GM19035 (cell line): ENCODE results near the gene MAP3K5.
"Not testable (repeated sequence)": the region's sequence is repeated elsewhere in the genome, so short reads cannot be mapped to it uniquely, and the experiment has no call there.

ENCODE experiments used
- ATAC-seq: cut with Tn5 transposase; IDR thresholded peaks from one replicate; pipeline ENCODE4 v1.9.1; 2021; ENCODE audit not compliant: unreplicated experiment

MAP3K5 gene, protein sequence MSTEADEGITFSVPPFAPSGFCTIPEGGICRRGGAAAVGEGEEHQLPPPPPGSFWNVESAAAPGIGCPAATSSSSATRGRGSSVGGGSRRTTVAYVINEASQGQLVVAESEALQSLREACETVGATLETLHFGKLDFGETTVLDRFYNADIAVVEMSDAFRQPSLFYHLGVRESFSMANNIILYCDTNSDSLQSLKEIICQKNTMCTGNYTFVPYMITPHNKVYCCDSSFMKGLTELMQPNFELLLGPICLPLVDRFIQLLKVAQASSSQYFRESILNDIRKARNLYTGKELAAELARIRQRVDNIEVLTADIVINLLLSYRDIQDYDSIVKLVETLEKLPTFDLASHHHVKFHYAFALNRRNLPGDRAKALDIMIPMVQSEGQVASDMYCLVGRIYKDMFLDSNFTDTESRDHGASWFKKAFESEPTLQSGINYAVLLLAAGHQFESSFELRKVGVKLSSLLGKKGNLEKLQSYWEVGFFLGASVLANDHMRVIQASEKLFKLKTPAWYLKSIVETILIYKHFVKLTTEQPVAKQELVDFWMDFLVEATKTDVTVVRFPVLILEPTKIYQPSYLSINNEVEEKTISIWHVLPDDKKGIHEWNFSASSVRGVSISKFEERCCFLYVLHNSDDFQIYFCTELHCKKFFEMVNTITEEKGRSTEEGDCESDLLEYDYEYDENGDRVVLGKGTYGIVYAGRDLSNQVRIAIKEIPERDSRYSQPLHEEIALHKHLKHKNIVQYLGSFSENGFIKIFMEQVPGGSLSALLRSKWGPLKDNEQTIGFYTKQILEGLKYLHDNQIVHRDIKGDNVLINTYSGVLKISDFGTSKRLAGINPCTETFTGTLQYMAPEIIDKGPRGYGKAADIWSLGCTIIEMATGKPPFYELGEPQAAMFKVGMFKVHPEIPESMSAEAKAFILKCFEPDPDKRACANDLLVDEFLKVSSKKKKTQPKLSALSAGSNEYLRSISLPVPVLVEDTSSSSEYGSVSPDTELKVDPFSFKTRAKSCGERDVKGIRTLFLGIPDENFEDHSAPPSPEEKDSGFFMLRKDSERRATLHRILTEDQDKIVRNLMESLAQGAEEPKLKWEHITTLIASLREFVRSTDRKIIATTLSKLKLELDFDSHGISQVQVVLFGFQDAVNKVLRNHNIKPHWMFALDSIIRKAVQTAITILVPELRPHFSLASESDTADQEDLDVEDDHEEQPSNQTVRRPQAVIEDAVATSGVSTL (N-terminal part only)

DNA sequence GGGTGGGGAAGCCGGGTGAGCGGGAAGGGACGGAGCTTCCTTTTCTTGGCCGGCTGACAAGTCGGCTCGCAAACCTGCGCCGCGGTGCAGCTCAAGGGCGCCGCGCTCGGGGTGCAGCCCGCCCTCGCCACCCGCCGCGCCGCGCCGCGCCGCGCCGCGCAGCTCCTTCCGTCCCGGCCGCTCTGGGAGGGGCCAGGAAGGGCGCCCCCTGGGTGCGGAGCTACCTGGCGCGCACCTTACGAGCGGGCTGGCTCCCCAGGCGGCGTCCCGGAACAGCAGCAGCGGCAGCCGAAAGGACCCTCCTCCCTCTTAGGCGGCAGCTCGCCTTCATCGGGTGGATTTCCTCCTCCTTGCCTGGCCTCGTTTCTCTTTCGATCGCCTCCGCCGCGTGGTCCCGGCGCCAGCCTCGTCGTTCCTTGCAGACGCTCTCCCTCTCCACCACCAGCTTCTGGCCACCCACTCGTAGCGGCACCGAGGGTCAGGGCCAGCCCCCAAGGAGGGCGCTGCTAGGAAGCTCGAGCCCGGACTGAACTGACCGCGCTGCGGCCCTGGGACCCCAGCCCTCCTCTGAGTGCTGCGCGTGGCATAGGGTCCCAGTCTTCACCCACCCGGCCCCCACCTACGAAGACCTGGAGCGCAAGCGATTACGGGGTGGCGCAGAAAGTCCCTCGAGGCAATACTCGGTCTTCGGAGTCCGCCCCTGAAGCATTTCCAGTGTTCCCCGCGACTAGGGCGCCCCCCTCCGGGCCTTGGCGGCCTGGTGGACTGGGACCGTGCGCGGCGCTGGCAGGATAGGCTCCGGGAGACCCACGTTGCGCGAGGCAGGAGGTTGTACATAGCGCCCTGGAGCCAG is at the start of gene MAP3K5:
Gene MAP3K5 (minus strand): TSS at position 68 of the 853 bp plus-strand sequence. CDS start 320 bp downstream, outside the sequence.
- peak; percentile 61 for ATAC-seq

DNA sequence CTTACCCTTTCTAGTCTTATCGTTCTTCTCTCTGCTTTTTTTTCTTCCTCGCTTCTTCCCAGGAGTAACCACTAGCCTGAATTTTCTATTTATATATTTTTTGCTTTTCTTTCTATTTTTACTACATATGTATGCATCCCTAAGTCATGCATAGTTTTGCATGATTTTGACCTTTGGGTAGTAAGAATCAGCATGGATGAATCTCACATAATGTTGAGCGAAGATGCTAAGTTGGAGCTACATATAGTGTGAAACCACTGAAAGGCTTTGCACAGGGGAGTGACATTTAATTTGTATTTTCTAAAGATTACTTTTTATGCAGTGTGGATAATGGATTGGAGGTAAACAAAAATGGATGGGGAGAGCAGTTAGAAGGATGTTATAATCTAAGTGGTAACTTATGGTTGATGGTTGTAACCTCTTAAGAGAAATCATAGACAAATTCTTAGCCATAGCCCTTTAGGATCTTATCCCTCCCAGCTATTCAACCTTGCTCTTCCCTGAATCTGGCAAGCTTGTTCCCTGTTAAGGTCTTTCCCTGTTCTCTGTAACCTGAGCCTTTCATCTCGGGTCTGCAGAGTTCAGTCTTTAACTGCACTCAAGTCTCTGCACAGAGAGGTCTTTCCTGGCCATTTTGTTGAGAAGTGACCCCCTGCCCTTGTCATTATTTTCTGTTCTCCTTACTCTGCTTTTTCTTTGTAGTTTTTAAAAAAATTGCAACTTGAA is 48.2 kb upstream of the MAP3K5 start:
- no peak for ATAC-seq

DNA sequence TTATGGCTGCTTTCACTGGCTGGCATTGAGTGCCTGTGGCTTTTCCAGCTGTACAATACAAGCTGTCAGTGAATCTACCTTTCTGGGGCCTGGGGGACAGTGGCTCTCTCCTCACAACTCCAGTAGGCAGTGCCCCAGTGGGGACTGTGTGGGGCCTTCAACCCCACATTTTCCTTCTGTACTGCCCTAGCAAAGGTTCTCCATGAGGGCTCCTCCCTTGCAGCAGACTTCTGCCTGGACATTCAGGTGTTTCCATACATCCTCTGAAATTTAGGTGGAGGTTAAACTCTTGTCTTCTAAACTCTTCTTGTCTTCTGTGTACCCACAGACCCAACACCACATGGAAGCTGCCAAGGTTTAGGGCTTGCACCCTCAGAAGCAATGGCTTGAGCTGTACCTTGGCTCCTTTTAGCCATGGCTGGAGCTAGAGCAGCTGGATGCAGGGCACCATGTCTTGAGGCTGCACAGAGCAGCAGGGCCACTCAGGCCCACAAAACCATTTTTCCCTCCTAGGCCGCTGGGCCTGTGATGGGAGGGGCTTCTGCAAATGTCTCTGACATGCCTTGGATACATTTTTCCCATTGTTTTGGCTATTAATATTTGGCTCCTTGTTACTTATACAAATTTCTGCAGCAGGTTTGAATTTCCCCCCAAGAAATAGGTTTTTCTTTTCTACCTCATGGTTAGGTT is 39.7 kb upstream of the MAP3K5 start:
- no peak for ATAC-seq

DNA sequence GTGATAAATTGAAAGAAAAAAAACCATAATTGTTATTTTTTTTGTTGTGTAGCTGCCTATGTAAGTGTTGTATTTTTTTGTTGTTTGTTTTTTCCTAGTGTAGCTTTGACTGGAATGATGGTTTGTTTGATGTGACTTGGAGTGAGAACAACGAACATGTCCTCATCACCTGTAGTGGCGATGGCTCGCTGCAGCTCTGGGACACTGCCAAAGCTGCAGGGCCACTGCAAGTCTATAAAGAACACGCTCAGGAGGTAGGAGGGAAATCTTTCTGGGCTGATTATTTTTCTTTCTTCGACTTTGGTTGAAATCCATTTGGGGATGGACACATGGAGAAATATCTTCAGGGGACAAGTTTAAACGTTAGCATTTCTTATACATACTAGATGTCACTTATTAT is 33.9 kb upstream of the MAP3K5 start:
- no peak for ATAC-seq

DNA sequence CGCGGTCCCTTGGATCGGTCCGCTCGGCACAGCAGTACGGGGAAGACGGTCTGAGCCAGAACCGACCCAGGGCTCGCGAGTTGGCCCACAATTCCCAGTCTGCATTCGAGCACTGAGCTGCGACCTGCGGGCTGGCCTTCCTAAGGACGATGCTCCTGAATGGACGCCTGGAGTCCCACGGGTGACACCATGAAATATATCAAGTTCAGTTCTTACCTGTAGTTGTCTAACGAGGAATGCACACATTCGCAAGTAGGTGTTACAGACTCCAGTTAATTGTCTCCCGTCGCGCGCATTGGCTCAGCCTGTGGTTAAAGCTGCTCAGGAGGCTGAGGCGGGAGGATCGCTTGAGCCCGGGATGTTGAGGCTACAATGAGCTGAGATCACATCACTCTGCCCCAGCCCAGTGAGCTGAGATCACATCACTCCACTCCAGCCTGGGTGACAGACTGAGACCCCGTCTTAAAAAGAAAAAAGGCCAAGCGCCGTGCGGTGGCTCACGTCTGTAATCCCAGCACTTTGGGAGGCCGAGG is 30.9 kb upstream of the MAP3K5 start:
- ATAC-seq: no peak

DNA sequence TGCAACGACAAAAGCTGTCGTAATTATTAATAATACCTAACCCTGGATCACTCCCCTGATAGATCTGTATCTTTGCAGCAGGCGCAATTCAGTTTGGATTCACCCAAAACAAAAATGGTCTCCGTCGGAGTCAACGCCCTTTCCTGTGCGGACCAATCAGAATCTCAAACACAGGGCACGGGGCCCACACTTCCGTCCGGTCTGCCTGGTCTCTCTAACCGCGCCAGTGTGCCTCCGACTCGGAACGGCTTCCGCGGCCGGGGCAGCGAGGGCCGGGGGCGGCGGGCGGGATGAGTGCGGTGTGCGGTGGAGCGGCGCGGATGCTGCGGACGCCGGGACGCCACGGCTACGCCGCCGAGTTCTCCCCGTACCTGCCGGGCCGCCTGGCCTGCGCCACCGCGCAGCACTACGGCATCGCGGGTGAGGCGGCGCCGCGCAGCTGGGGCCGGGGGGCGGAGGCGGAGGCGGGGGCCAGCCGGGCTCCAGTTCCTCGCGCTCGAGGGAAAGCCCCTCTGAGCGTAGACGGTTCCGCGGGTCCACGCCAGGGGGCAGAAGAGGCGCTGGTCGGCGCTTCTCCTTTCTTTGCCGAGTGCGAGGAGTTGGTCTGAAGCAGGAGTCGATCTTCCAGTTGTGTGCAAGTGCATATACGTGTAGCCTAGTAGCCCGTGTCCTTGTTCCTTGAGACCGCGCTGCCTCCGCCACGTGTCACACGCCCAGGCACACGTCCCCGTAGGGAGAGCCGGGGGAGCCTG is 30.3 kb upstream of the MAP3K5 start, which contains the start of gene PEX7:
Gene PEX7 (plus strand): TSS at position 217 of the 752 bp plus-strand sequence. CDS start 74 bp downstream, at position 291.
- ATAC-seq: peak; percentile 96

DNA sequence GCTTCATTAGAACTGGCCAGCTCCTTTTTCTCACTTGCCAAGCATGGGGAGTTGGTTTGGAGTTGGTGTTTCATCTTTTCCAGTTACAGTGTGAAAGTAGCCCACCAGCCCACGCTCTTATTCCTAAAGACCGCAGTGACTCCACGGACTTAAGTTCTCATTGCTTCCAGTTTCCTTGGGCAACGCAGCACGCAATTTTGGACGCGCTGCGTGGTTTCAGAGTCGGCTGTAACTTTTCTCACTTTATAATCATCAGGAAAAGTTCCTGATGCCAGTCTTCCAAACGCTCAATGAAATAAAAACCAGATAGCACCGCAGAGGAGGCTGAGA is 29.7 kb upstream of the MAP3K5 start:
- peak; percentile 5 for ATAC-seq

DNA sequence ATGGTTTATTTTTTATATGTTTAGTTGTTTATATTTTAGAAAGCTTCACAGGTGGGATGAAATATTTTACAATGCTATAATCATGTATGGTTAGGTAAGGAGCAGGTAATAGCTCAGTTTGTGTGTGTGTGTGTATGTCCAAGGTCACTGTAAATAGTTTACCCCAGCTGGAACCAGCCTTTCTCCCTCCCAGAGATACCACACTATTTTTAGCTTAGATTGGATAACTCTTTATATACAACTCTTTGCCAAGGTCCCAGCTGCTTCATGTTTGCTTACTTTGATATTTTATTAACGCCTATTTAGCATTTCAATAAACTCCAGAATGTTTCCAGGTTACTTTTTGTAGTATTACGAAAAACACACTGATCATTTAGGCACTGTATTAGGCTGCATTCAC is 28.3 kb upstream of the MAP3K5 start:
- no peak for ATAC-seq

DNA sequence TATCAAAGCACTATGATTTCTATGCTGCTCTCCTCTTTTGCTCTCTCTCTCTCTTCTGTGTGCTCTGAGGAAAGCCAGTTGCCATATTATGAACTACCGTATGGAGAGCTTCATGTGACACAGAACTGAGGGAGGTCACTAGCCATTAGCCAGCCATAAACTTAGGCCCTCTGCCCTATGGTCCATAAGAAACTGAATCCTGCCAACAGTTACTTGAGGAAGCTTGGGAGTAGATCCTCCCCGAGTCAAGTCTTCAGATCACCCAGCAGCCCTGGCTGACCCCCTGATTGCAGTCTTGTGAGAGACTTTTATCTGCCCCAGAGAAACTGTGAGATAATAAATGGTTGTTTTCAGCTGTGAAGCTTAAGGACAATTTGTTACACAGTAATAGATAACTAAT is 24.4 kb upstream of the MAP3K5 start:
- ATAC-seq: no peak

DNA sequence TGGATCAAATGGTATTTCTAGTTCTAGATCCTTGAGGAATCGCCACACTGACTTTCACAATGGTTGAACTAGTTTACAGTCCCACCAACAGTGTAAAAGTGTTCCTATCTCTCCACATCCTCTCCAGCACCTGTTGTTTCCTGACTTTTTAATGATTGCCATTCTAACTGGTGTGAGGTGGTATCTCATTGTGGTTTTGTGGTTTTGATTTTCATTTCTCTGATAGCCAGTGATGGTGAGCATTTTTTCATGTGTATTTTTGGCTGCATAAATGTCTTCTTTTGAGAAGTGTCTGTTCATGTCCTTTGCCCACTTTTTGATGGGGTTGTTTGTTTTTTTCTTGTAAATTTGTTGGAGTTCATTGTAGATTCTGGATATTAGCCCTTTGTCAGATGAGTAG is 23.3 kb upstream of the MAP3K5 start:
- not testable (repeated sequence) for ATAC-seq

DNA sequence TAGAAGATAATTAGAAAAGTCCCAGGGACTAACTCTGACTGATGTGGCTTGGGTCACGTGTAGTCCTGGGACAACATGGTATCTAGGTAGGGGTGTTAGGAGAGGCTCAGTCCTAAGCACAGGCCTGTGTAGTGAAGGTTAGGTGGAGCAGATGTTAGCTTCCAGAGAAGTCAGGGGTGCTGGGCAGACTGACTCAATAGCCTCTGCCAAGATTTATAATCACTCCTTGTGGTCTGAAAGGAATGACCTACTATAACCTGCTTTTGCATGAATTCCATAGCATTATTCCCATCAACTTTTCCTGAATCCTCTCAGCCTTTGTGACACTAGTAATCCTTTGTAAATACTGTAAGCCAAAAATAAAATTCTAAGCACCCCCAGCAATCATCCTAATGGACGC is 19.9 kb upstream of the MAP3K5 start:
- ATAC-seq: no peak

DNA sequence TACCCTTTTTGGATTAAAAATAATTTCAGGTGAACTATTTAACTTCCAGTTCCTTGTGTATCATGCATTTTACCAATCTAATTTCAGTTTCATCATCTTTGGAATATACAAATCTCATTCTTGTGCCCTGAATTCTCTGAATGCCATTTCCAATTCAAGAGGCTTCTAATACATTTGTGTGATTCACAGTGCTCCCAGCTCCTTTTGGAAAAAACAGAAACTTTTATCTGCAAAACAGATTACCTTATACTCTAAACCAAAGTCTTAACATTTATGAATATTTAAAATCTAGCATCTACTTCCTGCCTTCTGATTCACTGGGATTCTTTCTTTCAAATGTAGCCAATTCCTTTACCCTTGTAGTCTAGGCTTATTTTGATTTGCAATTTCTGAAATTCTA is 19.0 kb upstream of the MAP3K5 start:
- no peak for ATAC-seq

DNA sequence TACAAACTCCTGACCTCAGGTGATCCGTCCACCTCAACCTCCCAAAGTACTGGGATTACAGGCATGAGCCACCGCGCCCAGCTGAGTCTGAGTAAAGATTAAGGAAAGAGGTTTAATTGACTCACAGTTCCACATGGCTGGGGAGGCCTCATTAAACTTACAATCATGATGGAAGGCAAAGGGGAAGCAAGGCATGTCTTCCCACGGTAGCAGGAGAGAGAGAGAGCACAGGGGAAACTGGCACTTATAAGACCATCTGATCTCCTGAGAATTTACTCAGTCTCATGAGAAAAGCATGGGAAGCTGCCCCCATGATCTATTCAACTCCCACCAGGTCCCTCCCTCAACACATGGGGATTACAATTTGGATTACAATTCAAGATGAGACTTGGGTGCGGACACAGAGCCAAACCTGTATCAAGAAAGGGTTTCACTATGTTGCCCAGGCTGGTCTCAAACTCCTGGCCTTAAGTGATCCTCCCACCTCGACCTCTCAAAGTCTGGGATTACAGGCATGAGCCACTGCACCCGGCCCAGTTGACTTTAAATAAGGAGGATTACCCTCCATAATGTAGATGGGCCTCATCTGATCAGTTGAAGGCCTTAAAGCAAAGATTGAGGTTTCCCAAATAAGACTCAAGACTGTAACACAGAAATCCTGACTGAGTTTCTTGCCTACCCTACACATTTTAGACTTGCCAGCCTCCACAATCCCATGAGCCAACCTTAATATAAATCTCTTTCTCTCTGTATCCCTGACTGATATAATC is 17.0 kb upstream of the MAP3K5 start:
- no peak for ATAC-seq

DNA sequence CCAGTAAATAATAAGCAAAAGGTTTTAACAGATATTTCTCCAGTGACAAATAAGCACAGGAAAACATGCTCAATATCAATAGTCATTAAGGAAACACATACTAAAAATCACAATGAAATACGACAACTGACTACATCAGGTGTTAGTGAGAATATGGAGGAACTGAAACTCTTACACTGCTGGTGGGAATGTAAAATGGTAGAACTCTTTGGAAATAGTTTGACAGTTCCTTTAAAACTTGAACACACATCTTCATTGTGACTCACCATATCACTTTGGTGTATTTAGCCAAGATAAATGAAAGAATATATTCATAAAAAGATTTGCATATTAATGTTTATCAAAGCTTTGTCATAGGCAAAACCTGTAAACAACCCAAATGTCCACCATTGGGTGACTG is 11.3 kb upstream of the MAP3K5 start:
- no peak for ATAC-seq

DNA sequence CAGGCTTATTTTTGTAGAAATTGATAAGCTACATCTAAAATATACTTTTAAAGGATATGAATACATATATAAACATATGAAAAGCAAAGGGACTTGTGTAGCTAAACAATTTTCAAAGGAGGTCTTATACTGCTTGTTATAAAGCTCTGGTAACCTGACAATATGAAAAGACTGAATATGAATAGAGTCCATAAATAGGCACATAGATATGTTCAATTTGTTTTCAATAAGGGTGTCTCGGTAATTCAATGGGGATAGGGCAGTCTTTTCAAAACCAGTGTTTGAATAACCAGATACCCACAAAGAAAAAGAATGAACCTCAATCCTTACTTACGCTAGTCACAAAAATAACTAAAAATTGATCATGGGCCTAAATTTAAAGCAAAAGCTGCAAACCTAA is 9.3 kb upstream of the MAP3K5 start:
- ATAC-seq: no peak

DNA sequence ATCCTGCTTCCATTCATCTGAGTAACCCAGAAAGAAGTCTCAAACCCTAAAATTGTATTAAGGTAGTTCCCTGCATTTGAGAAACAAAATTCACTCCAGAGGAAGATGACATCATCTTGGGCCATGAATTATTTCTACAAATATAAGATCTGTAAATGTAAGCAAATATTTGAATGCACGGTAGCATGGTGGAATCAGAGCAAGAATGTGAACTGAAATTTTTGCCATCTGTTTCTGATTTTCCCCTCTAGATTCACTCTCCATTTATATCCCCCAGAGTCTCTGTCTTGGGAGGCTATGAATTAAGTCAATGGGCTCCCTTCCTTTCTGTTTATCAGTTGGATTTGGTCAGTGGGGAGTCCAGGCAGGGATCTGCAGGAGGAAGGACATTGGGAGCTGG is 5.8 kb upstream of the MAP3K5 start:
- no peak for ATAC-seq

DNA sequence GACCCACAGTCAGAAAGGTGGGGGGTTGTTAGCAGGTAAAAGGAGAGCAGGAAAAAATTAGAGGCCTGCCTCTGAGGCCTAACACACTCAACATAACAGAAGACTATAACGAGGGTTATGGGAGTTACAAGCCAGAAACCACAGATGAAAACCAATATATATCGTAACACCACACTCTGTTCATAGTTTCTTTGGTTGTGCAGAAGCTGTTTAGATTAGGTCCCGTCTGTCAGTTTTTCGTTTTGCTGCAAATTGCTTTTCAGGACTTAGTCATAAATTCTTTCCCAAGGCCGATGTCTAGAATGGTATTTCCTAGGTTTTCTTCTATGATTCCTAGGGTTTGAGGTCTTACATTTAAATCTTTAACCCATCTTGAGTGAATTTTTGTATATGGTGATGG is 3.7 kb upstream of the MAP3K5 start:
- no peak for ATAC-seq
